HG03439 (cell line): Measurements from ENCODE around the gene PHF23.

Source experiments
- ATAC-seq: cut with Tn5 transposase; IDR thresholded peaks from one replicate; pipeline ENCODE4 v1.9.1; 2021; ENCODE audit warnings: mild to moderate bottlenecking, moderate library complexity; ENCODE audit not compliant: unreplicated experiment

Gene PHF23

GRCh38 chr17:7239091-7240027 is at the start of gene PHF23:
Gene PHF23 (minus strand): TSS chr17:7239457. CDS start chr17:7239279, 178 bp downstream.
- peak; percentile 54 for ATAC-seq

- ATAC-seq: no peak
These were observed 46.4 kb upstream of the PHF23 start for GRCh38 chr17:7285679-7286078.

- ATAC-seq: no peak
These were observed 45.7 kb upstream of the PHF23 start for GRCh38 chr17:7284911-7285310.

DNA sequence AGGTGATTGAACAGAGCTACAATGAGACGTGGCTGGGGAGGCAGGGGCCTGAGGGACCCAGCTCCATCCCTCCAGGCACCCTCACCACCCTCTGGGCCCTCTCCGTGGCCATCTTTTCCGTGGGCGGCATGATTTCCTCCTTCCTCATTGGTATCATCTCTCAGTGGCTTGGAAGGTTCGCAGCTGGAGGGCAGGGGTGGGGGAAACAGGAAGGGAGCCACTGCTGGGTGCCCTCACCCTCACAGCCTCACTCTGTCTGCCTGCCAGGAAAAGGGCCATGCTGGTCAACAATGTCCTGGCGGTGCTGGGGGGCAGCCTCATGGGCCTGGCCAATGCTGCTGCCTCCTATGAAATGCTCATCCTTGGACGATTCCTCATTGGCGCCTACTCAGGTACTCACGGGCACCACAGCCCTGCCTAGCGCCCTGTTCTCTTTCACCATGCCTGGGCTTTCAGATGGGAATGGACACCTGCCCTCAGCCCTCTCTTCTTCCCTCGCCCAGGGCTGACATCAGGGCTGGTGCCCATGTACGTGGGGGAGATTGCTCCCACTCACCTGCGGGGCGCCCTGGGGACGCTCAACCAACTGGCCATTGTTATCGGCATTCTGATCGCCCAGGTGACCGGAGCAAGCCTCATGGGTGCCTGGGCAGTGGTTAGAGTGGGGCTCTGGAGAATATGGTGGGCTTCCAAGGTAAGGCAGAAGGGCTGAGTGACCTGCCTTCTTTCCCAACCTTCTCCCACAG is 44.4 kb upstream of the PHF23 start:
- no peak for ATAC-seq

GRCh38 chr17:7282752-7283321 is 43.6 kb upstream of the PHF23 start:
- ATAC-seq: no peak

DNA sequence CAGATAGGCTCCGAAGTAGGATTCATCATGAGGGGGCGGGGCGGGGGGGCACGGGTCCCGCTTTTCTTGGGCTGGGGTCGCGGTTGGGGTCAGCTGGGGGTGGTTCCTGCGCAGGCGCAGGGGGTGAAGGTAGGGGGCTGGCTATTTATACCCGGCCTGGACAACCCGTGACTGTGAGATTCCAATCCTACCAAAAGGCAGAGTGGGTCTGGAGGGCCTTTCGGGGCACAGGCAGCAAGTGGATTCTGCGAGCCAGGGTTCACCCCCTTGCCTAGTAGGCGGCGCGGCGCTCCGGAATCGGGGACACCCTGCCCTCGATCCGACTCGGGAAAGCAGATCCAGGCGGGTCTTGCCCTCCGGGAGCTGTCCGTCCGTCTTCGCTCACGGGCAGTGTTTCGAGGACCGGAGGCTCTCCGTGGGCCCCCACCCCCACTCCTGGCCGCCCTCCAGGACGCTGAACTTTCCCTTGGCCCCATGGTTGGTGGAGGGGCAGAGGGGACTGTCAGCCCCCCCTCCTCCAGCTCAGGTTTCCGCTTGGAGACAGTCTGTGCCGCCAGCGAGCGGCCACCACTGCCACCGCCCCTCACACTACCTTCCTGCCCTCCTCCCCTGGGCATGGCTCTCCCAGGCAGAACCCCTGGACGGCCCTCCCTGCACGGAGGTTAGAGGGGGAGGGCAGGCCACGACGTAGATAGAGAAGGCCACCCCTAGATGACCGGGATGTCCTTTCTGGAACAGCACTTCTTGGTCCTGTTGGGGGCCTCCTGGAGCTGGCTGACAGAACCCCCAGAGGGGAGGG is 42.9 kb upstream of the PHF23 start:
- ATAC-seq: no peak

GRCh38 chr17:7281074-7281952 is 42.1 kb upstream of the PHF23 start, which contains the start of gene SLC2A4:
Gene SLC2A4 (plus strand): TSS chr17:7281718. CDS start chr17:7281935, 217 bp downstream.
- peak; percentile 48 for ATAC-seq

DNA sequence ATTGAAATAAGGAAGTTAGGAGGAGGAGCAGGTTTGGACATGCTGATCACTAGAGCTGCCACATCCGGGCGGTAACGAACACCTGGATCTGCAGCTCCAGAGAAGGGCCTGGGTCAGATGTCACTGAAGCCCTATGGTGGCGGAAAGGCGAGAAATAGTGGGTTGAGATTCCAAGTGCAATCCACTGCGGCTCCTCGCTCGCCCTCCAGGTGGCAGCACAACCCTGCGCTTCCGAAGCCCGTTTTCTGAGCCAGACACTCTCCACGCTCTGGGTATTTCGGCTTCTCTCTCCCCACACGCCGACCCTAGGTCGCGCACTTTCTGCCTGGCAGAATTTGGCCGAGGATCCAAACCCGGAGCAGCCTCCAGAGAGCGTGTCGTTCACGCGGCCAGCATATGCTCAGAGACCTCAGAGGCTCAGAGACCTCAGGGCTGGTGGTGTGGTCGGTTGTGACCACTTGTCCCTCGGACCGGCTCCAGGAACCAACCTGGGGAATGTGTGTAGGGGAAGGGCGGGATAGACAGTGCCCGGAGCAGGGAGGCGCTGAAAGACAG is 41.3 kb upstream of the PHF23 start:
- ATAC-seq: peak; percentile 60

- ATAC-seq: no peak
These were observed 40.2 kb upstream of the PHF23 start for GRCh38 chr17:7279448-7279847.

DNA sequence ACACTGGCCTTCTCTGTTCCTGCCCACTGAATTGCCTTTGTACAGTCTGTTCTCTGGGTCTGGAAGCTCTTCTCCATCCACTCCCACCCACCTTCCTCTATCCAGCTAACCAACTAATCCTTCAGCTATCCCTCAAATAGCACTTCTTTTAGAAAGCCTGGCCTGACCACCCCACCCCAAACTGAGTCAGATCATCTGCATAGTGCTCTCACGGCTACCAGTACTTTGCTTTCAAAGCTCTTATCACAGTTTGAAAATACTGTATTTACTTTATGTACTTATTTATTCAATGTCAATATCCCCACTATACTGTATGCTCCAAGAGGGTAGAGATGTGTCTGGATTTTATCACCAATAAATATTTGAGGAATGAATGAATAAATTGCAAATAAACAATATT is 27.5 kb upstream of the PHF23 start:
- ATAC-seq: no peak

GRCh38 chr17:7263801-7264078 is 24.5 kb upstream of the PHF23 start:
- ATAC-seq: no peak

- no peak for ATAC-seq
These were observed 23.9 kb upstream of the PHF23 start for GRCh38 chr17:7262935-7263800.

- ATAC-seq: no peak
These were observed 23.1 kb upstream of the PHF23 start, which contains the start of gene CLDN7 for GRCh38 chr17:7262192-7262934. Gene CLDN7 (minus strand): TSS chr17:7262478. CDS start chr17:7262043, 435 bp downstream.

DNA sequence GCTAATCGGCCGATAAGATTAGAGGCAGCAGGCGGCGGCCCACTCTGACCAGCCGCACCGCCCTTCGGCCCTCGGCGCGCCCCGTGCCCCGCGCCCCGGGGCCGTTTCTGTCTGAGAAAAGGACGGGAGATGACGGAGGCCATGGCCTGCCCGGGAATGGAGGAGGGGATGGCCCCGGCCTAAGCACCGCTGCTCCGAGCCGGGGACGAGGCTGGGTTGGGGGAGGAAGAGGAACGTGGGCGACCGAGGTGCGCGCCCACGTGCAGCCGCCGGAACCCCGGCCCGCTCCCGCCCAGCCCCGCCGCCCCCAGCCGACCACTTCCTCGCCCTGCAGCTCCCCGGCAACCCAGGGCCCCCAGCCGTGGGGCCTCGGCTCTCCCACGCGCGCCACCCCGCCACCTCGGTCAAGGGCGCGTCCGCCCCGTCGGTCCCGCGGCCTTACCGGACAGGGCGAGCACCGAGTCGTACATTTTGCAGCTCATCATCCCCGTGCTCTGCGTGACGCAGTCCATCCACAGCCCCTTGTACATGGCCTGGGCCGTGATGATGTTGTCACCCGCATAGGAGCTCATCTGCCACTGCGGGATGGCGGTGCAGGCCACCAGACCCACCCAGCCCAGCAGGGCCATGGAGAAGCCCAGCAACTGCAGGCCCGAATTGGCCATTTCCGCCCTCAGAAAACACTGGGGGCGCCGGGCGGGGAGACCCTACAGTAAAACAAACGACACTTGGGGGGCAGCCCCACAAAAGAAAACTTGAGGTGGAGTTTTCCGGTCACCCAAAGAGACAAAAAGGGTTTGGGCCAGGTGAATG is 22.3 kb upstream of the PHF23 start:
- no peak for ATAC-seq

- ATAC-seq: no peak
These were observed 21.6 kb upstream of the PHF23 start for GRCh38 chr17:7260651-7261378.

DNA sequence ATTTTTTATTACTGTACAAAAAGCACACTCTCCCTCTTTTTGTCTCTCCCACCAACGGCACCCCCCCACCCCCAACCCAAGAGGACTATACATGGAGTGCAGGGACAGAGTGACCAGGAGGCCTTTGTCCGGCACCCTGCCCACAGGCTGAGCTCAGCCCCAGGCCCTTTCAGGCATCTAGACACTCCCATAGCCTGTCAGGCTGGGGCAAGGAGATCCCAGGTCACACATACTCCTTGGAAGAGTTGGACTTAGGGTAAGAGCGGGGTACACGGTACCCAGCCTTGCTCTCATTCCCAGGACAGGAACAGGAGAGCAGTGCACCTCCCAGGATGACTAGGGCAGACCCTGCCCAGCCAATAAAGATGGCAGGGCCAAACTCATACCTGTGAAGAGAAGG is 20.9 kb upstream of the PHF23 start:
- ATAC-seq: no peak

DNA sequence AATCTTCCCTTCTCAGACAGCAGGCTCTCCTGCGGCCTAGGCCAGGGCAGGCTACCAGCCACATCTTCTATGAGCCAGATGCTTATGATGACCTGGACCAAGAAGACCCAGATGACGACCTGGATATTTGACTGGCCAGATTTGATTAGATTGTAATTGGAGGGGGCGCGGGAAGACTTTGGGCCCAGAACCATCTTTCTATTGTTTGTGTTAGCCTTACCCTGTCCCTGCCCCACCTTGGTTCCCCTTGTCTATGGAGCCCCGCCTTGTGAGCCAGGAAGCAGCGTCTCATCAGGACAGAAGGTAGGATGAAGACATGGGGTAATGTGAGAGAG is 20.3 kb upstream of the PHF23 start:
- ATAC-seq: no peak
